Suppressor macrophage (primary cell): ENCODE results near the gene NAALADL2.
A peak's percentile ranks its signal among the peaks of the same experiment; 100 is the strongest.

Experiments used
- DNase-seq, 4 experiments: peaks; one replicate each; pipeline ENCODE4 v3.0.0-alpha.2; 2020 to 2022

Gene NAALADL2

DNA sequence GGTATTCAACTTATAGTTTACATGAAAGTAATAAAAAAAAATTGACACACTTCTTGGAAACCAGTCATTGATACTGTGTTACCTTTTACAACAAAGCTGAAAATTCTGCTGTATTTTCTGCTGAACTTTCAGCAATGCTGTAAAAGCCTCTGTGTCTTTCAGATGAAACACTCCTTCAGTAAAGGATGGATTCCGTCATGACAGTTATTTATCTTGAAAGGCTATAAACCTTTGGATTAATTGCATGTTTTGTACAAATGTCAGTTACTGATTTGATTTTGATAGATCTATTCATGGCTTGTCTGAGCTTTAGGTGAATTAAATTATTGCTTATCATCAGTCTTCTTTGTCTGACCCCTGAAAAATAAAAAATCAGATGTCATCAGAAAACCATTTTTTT lies 355.1 kb downstream of the NAALADL2 start:
- no peak for DNase-seq

DNA sequence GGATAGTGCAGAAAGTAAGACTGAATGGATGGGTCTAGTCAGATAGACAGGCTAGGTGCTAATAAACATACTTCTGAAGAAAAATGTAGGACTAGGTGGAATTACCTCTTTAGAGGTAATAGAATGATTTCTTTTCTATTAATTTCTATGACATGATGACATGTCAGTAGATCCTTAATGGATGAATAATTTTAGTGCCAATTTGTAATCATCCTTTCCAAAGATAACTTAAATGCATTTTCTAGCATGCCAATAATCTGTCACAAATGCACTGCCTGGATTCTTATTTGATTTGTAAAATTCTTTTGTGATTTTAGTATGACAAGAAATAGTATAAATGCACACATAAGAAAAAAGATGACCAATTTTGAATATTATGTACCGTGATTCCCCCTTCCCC lies 356.7 kb downstream of the NAALADL2 start:
- no peak for DNase-seq

- no peak for DNase-seq
Measured at GRCh38 chr3:175222356-175222755, 363.2 kb downstream of the NAALADL2 start.

DNA sequence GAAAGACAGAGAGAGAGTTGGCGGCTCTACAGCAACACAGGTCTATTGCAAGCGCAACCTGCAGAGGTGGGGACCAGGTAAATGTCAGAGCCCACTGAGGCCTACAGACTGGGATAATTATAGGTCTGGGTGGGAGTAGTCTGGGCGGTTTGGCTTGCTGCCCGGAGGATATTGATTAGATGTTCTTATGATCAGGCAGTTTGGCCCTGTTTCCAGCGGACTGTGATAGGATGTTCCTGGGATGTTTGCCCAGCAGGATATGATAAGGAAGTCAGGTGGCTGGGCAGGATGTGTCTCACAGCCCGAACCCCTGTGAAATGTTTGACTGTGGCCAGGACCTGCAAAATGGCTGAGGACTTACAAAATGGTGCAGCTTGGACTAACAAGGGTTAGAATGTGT lies 364.9 kb downstream of the NAALADL2 start:
- no peak for DNase-seq

- no peak for DNase-seq
Measured at GRCh38 chr3:175226444-175226843, 367.3 kb downstream of the NAALADL2 start.

GRCh38 chr3:175227126-175227525 lies 368.0 kb downstream of the NAALADL2 start:
- no peak for DNase-seq

DNA sequence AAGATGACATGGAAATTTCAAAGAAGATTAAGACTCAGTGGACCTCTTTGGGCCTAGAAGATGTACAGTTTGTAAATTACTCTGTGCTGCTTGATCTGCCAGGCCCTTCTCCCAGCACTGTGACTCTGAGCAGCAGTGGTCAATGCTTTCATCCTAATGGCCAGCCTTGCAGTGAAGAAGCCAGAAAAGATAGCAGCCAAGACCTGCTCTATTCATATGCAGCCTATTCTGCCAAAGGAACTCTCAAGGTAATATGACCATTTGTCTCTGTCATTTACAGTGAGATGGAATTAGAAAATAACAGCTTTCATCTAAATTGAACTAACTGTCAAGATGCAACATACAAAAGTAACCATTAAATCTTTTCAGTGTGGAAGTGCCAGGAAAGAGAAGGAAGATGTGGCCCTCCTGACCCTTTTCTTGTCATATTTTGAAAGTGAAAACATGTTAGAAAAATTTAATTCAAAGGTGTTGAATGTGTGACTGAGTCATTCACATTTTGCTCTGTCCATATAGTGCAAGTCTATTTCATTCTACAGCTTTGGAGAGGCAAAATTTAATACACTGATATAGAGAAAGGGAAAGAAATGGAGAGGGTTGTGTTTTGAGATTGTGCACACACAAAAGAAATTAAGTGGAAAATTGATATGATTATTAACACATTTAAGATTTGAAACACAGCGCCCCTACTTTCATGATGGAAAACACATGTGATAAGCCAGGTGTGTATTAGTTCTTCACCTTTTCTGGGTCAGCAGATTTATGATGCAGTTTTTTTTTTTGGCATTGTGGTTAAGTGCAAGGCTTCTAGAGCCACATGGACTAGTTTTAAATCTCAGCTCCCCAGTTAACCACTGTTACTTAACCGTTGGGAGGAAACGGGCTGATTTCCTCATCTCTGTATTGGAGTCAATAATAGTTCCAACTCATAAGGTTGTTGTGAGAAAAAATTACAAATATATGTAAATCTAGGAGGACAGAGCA lies 375.1 kb downstream of the NAALADL2 start:
- DNase-seq, result no peak

DNA sequence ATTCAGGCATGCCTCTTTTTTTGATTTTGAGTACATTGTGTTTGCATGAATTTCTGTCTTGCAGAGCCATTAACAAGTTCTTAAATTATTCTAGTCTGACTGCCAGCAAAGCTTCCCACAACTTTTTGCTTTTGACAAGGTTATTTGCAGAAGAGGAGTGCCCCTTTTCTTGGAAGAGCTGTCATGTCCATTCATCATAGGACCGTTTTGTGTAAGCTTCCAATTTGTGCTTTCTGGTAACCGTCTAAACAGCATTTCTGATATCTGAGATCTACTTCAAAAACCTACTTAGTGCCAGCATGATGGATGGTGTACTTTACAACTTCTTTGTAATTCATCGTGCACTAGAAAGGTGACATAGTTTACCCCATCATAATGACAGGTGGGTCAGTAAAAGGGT lies 379.7 kb downstream of the NAALADL2 start:
- DNase-seq, result no peak

GRCh38 chr3:175240921-175241320 lies 381.8 kb downstream of the NAALADL2 start:
- DNase-seq, result no peak

DNA sequence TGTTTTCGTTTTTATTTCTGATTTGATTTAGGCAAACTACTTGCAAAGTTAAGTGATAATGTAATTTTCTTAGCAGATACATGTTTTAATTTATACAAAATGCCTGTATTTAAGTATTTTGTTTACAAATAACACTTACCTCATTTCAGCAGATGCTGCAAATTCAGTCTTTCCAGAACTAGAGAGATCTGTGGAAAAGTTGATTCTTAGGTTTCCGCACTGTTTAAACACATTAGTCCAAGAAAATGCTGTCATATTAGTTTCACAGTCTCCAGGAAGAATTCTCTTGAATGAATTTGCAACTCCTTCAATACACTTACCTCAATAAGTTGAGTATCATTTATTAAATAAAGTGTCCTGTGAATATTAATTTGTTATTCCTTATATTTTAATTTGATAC lies 383.1 kb downstream of the NAALADL2 start:
- DNase-seq, result no peak

- no peak for DNase-seq
Measured at GRCh38 chr3:175246234-175246633, 387.1 kb downstream of the NAALADL2 start.

- DNase-seq, result no peak
Measured at GRCh38 chr3:175246766-175247165, 387.6 kb downstream of the NAALADL2 start.

DNA sequence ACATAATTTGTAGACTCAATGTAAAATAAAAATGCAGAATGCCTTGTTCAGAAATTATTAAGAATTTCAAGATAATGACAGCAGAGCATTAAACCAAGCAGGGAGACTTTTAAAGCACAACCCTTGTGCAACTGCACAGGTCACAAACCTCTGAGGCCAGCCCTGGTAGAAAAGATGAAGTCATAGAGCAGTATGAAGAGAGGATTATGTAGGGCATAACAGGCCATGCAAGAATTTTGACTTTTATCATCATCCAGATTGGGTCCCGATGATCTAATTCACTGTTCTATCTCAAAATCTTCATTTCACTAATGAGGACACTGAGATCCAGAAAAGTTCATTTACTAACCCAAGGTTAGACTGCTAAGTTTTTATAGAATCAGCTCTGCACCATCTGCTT lies 388.5 kb downstream of the NAALADL2 start:
- DNase-seq, result no peak

DNA sequence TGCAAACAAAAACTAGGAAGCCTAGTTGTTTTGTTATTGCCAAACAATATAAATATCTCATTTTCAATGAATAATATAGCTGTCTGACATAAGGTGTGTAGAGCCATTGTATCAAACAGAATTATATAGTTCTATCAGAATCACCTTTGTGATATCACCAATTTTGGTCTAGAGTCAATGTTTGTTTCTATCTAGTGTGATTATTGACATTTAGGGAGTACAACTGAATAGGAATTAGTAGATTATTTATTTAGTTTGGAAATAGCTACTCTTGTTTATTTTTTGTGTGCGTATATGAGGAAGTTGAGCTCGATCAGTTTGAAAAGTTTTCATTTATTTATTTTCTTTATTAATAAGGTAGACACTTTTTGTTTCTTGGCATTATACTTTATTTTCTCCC lies 389.7 kb downstream of the NAALADL2 start:
- no peak for DNase-seq

GRCh38 chr3:175255698-175256097 lies 396.6 kb downstream of the NAALADL2 start:
- DNase-seq, result no peak

GRCh38 chr3:175257123-175257522 lies 398.0 kb downstream of the NAALADL2 start:
- DNase-seq, result no peak

DNA sequence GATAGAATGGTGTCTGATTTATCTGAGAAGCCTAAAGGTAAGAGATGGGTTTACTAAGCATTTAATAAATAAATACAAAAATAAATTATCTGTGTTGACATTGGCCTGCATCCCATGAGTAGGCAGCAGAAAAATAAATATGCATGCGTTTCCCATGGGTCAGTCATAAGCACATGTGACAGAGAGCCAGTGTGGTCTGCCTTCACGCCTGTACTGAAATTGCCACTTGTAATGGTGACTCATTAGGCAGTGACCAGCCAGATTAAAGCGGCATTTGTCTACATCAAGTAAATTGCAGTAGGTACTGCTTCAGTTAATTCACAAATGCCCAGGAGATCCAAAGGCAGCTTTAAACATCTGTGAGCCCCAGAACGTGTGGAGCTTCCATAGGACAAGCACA lies 399.6 kb downstream of the NAALADL2 start:
- no peak for DNase-seq

DNA sequence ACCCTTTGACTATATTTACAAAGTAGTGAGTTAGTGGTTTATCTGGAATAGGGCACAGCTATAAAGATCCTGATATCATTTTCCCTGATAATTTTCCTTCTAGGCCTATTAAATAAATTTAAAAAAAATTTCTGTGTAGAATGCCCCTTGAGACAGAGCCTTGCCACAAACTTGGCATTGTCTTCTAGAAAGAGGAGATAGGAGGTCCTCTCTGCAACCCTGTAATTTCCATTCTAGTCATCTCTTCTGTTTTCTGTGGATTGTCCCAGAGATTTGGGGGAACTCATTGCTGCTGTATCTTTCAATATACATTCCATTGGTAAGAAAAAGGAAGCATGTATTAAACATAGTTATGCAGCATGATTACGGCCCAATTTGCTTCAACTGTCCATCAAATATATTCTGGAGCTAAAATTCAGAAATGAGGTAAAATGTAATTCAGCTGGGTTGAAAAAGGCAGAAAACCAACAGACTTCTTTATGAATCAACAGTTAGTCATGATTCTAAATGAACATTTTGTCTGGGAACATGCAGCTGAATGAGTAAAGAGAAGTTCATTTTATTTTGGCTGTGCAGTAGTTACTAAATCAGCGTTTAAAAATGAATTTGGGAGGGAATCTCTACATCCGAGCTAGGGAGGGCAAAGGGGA lies 401.1 kb downstream of the NAALADL2 start:
- DNase-seq, result no peak

- DNase-seq, result peak in 2 of 4 experiments; percentile 5 to 22
Measured at GRCh38 chr3:175266478-175266877, 407.3 kb downstream of the NAALADL2 start.

GRCh38 chr3:175267121-175267531 lies 408.0 kb downstream of the NAALADL2 start:
- DNase-seq, result no peak

GRCh38 chr3:175267561-175267960 lies 408.4 kb downstream of the NAALADL2 start:
- DNase-seq, result no peak

- no peak for DNase-seq
Measured at GRCh38 chr3:175269394-175269793, 410.3 kb downstream of the NAALADL2 start.

DNA sequence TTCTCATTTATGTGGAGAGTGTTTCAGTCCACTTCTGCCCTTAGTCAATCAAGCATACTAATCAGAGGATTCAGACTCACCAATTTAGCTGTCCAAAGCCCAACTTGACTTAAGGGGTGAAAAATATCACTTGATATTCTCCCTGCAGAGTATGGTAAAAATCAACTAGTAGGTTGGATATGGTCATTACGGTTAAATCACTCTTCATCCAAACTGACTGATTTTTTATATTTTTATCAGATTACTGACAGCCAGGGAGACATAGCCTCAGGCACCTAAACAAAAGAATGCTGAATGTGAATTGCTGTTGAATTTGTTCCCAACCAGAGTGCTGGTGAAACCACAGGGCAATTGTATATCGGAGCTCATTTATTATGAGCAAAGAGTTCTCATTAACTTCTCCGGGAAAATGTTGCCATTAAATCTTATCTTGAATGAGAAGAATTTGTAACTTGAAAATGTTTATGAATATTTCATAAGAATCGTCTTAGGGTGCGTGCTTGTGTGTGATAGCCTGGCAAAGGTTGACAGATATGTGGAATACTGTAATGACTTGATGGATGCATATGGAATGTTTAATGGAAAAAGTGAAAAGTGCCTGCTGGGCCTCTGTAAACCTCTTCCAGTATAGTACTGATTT lies 411.2 kb downstream of the NAALADL2 start:
- no peak for DNase-seq
